GM21447 (cell line): ENCODE results near the gene GOLIM4.

Experiments
- ATAC-seq: cut with Tn5 transposase; IDR thresholded peaks from one replicate; pipeline ENCODE4 v1.9.1; 2021; ENCODE audit not compliant: unreplicated experiment

GOLIM4 gene

DNA sequence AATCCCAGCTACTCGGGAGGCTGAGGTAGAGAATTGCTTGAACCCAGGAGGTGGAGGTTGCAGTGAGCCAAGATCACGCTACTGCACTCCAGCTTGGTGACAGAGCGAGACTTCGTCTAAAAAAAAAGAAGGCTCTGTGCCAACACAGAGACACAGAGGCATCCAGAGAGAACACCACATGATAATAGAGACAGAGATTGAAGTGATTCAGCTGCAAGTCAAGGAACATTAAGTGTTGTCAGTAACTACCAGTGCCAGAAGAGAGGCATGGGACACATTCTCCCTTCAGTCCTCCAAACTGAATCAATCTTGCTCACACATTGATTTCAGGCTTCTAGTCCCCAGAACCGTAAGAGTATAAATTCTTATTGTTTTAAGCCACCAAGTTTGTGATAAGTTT lies 97.5 kb downstream of the GOLIM4 start:
- ATAC-seq = no peak

DNA sequence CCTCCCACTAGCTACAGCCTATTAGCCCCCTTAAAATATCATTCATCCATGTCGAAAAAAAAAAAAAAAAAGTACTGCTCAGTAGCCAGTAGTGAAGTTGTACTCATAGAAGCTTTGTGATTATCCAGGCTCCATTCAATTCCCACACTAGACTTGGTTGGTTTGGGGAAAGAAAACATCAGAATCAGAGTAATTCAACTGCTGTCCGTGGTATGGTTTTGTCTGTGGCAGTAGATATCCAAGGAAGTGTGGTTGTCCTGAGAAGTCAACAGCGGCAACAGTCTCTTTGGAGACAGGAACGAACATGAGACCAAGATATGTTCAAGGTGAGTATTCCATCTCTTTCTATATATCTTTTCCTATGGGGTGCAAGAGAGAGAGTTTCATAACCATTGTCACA lies 99.2 kb downstream of the GOLIM4 start:
- ATAC-seq = no peak

DNA sequence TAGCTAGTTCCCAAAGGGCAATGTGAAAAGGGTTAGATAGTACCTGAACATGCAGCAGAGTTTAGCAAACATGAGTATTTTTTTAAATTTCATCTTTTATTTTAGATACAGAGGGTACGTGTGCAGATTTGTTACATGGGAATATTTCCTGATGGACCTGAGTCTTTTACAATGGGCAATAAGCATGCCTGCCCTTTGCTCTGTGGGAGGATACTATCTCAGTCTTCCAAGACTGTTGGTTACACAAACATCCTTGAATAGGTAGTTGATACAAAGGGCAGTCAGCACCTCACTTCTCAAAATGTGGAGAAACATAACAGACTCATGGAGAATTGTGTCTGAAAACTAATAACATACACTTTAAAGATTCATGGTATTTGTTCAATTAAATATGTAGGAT lies 103.3 kb downstream of the GOLIM4 start:
- ATAC-seq = no peak

DNA sequence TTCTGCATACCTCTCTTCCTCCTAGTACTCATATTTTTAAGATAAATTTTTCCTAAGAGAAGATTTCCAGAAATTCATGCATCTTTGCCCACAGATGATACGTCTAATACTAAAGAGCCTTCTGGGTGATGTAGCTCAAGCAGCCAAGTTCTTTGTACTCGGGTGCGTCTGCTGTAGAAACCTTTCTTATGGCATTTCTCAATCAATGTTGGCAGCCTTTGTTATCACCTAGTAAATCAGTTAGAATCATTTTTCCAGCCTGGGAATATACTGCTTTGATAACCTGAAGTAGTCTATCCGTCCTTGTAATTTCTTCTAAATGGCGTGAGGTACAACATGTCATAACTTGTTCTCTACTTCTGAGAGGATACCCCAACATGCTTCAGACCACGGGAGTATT lies 104.5 kb downstream of the GOLIM4 start:
- ATAC-seq = no peak

DNA sequence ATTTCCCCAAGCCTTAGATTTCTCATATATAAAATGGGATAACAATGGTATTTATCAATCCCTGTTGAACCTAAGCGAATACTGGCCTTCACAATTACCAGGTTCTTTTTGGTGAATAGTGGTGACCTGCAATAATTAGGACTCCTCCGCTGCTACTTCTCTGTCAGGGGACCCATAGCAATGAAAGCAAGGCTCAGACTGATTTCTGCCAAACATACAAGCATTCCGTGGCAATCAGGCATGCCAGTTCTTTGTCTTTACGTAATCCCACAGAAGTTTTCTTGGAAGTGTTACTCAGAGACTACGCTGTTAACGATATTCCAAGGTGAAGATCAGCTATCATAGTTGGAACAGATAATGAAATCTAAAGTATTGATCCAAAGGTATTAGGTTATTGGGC lies 105.7 kb downstream of the GOLIM4 start:
- no peak for ATAC-seq

DNA sequence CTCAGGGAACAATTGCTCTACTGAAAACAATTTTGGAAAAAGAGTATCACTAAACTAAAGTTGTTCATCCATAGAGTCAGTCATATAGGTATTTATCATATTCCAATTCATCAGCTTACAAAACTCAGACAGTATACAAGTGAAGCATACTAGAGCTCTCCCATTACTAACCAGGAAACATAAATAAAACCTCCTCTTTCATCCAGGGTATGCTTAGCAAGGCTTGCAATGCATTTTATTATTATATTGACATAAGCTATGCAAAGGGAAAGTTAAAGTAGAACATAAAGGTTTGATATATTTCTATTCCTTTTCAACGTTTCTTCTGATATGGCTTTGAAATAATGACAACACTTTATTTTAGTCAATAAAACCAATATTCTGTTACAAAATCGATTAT lies 106.7 kb downstream of the GOLIM4 start:
- ATAC-seq = no peak

DNA sequence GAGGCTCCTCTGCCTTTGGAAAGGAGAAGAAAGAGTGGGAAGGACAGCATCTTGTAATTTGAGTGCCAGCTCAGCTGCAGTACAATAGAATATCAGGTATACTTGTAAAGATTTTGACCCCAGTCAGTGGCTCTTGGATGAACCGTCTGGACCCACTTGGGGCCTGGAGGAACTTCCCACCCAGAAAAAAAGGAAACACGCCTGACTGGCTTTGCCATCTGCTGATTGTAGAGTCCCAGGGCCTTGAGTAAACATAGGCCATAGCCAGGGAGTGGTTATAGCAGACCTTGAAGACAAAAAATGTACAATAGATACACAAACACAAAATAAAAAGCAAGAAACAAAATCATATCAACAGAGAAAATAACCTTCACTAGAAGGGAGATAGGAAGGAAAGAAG lies 112.1 kb downstream of the GOLIM4 start:
- ATAC-seq = no peak

DNA sequence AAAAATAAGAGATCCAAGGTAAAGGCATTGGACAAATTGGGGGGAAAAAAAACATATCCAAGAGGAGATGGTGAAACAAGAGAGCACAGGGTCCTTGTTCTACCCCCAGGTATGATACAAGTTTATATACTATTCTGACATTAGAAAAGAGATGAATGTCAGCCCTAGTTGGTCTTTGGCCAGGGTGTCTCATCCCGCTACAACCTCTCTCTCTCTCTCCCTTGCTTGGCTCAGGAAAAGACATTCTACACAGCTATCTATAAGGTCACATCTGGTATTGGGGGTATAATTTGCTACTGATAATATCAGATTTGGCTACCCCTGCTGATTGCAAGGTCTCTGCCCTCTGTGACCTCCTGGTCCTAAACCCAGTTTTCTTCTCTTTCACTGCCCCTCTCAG lies 117.2 kb downstream of the GOLIM4 start:
- no peak for ATAC-seq

DNA sequence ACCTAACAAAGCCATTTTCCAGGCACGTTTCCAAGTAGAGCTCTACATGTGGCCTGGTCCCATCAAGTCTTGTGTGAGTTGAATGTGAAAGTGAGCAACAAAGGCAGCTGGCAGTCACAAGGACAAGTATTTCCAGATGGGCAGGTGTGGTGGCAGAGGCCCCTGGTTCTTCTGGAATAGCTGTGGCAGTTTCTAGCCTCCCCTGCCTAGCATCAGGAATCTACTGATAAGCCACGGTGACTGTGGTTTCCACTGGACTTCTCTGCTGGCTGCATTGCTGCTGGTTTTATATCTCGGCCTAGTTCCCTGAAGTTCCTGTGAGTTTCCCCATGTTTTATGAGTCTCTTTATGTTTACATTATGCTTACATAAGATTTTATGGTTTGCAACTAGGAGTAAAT lies 117.7 kb downstream of the GOLIM4 start:
- no peak for ATAC-seq

DNA sequence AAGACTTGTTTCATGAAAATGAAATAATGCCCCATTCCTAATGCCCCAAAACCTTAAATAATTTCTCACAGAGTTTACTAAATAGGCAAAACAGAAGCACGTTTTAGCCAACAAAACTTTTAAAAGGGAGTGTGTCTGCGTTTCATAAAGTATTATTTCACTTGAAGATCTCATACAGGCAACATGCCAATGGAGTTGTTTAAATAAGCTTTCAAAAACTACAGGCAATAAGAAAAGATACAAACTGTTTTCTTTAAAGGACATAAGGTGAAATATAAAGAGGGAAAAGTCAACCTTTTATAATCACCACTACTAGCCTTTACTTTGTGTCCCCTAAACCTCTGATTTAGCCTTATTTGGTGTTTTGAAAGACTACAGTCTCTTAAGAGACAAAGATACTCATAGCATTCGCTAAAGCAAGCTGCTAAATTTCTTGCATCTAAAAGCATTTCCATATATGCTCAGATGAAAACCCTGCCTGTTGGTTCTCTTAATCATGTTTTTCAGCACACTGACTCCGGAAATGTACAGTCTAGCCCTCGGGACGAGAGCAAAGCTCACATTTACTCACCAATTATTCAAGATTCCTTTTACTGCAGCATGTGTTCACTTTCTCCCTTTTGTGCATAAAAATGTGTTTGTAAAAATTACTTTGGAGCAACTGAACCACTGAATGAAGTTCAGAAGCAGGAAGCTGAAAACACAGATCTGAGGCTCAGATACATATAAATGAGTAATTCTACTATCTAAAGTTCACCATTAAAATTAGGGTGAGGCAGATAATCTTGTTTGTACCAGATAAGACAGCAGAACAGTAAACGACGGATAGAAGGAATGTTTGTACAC lies 119.0 kb downstream of the GOLIM4 start:
- no peak for ATAC-seq

DNA sequence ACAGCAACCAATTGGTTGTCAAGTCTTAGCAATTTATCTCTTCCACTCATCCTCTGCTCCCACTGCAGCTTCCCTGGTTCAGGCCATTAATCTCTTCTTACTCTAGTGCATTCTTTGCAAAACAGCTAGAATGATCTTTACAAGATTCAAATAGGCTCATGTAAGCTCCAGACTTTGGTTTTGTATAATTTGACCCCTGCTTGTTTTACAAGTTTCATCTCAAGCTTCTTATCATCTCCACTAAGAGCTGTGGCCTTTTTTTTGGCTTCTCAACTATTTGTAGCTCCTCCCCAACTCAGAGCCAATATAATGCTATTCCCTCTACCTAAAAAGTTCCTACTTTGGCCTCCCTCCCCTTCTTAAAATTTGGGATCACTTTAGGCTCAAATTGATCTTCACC lies 121.8 kb downstream of the GOLIM4 start:
- ATAC-seq = no peak

DNA sequence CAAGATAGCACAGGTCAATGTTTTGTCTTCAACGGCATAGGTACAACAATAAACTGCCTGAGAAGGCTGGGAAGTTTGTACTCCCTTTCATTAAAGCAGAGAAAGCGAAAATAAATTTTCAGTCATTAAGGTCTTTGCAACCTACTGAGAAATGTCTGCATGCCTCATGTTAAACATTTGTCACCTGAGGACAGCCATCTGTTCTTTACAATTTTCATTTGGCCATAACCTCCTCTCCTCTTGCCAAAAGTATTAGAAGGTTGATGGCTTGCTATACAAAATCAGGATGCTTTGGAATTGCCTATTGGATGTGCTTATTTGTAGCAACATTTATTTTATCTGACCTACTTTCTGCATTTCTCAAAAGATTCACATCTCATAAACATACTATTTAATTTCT lies 122.7 kb downstream of the GOLIM4 start:
- ATAC-seq = no peak

DNA sequence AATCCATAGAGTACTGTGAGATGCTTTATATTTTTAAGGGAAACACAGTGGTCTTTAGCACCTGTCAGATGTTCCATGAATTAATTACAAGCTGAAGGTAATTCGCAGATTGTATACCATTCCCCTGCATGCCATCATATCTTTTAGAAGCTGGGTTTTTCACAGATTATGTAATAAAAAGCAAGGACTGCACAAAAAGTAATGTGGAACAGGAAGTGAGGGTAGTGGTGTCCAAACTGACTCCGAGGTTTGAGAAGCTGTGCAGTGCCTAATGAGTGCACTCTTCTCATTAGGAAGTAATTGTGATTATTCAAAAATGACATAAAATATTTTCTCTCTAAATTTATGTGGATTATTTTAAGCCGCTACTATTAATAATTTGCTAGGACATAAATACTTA lies 123.2 kb downstream of the GOLIM4 start:
- ATAC-seq = no peak

DNA sequence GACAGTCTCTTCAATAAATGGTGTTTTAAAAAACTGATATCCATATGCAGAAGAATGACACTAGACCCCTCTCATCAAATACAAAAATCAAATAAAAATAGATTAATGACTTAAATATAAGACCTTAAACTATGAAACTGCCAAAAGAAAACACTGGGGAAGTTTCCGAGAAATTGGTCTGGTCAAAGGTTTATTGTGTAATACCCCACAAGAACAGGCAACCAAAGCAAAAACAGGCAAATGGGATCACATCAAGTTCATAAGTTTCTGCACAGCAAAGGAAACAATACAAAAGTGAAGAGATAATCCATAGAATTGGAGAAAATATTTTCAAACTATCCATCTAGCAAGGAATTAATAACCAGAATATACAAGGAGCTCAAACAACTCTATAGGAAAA lies 126.2 kb downstream of the GOLIM4 start:
- ATAC-seq = no peak

DNA sequence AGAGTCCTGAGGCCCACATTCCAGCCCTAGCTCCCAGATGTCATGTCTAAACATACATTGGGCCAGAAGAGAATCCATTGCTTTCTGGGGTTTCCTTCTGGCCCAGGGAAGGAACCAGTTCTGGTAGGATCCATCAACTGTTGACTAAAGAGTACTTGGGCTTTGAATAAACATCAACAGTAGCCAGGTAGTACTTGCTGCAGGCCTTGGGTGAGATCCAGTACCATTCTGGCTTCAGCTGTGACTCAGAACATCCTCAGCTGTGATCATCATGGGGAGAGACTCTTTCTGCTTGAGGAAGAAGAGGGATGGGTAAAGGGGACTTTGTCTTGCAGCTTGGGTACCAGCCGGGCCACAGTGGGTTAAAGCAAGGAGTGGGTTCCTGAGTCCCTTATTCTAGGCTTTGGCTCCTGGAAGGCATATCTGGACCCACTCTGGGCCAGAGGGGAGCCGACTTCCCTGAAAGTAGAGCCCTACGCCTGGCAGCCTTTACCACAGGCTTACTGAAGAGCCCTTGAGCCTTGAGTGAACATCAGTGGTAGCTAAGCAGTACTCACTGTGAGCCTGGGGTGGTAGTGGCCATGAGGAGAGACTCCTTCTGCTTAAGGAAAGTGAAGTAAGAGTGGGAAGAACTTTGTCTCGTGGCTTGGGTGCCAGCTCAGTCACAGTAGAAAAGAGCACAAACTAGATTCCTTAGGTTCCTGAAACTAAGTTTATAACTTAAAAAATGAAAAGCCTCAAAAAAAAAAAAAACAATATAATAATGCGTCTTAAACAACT lies 128.3 kb downstream of the GOLIM4 start:
- ATAC-seq = no peak
